ENCODE results near the gene KIF1C. TPM values are rescaled to one million over a fixed set of nuclear protein-coding genes. Genes with fewer than 3 reads are reported as not detected.

KIF1C gene
- total and polyA plus RNA-seq, 5 donors: 406 to 727 (median 546) TPM

DNA sequence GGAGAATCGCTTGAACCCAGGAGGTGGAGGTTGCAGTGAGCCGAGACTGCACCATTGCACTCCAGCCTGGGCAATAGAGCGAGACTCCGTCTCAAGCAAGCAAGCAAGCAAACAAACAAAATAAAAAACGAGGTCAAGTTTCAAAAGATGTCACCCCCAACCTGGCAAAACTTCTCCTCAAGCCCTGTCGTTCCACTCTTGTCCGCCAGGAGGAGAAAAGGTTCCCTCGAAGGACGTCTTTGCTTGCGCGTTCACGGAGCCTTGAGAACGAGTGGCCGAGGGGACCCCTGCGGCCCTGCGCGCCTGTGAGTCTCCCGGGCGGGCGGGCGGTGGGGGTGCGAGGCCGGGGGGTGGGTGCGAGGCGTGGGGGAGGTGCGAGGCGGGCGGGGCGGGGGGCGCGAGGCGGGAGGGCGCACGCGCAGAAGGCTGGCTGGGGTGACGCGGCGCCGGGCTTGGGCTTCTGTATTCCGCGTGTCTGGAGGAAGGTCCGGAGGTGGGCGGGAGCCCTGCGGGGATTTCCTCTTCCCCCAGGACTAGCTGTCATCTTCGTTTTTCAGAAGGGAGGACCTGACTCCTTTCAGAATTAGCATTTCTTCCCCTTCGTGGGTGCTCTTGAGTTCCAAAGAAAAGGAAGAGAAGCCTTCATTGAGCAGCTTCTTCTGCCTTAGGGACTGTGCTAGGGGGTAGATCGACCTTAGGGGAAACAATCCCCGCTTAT lies 33.8 kb downstream of the KIF1C start:
- intact Hi-C loops (cut with DNase I): no loop called here
- peak; percentile 81 to 92 (median 92) for DNase-seq
- H3K9me3 ChIP-seq (ENCODE audit: control insufficient read depth, low read length): no peaks in the 10 kb centered on the region
- WGBS: 4% methylated on average over 48 of the region's 48 CpGs
- no peaks in the 10 kb centered on the region for H3K4me1 ChIP-seq (ENCODE audit: control insufficient read depth, insufficient read depth, low read length)
- peak overlapping the region; percentile 77 for H3K4me3 ChIP-seq (ENCODE audit: low read length)
- H3K27me3 ChIP-seq (ENCODE audit: control insufficient read depth, insufficient read depth): no peaks in the 10 kb centered on the region
- no peak overlapping the region for H3K27ac ChIP-seq (ENCODE audit: low read length)
- ATAC-seq: peak; percentile 69 to 71

DNA sequence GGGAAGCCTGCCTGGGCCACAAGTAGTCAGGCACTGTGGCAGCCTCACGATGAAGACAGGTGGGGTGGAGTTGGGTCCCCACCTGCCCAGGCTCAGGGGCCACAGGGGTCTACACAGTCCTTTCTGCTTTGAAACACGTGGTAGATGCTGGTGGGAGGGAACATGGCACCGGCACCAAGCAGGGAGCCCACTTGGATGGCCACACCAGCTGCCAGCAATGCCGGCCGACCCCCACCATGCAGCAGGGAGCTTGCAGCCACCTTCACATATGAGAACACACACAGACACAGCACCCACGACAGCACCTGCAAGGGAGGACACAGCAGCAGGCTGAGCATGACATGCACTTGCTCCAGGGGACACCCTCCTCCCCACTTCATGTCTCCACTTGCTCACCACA lies 35.1 kb downstream of the KIF1C start:
- peak in 1 of 3 donors; percentile 49 for DNase-seq
- no peak for ATAC-seq
- intact Hi-C loops (cut with DNase I): no loop called here
- H3K4me1 ChIP-seq (ENCODE audit: control insufficient read depth, insufficient read depth, low read length): no peaks in the 10 kb centered on the region
- H3K4me3 ChIP-seq (ENCODE audit: low read length): no peak overlapping the region
- H3K9me3 ChIP-seq (ENCODE audit: control insufficient read depth, low read length): no peaks in the 10 kb centered on the region
- H3K27ac ChIP-seq (ENCODE audit: low read length): no peak overlapping the region
- H3K27me3 ChIP-seq (ENCODE audit: control insufficient read depth, insufficient read depth): no peaks in the 10 kb centered on the region
- WGBS: 88% methylated on average over 6 of the region's 6 CpGs

DNA sequence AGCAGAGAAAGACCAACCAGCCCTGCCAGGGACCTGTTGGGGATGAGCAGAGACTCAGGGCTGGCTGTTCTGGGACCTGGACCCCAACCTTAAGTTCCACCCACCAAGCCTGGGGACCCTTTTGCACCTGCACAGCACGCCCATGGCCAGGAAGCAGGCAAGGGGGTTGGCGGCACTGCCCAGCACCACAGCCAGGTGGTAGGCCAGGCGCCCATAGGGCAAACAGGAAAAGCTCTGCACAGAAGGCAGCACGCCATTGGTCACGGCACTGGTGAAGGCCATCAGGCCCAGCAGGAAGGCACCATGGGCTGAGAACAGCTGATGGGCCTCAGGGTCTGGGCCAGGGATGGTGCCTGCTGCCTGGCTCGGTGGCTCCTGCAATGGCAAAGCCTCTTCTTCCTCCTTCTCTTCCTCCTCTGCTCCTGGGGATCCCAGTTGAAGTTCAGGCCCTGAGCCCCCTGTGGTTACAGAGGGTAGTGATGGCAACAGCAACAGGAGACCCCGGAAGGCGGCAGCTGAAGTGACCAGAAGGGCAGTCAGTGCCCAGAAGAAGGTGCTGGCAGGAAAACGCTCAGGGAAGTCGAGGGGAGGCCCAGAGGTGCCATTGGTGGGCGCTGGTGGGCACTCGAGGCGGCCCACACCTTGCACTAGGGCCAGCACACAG lies 35.7 kb downstream of the KIF1C start:
- no peak overlapping the region for H3K4me3 ChIP-seq (ENCODE audit: low read length)
- 80% methylated on average over 13 of the region's 13 CpGs for WGBS
- DNase-seq: peak in 1 of 3 donors; percentile 58
- intact Hi-C loops (cut with DNase I): no loop called here
- ATAC-seq: peak in 1 of 2 donors; percentile 3
- H3K27me3 ChIP-seq (ENCODE audit: control insufficient read depth, insufficient read depth): no peaks in the 10 kb centered on the region
- no peaks in the 10 kb centered on the region for H3K4me1 ChIP-seq (ENCODE audit: control insufficient read depth, insufficient read depth, low read length)
- no peaks in the 10 kb centered on the region for H3K9me3 ChIP-seq (ENCODE audit: control insufficient read depth, low read length)
- H3K27ac ChIP-seq (ENCODE audit: low read length): no peak overlapping the region

DNA sequence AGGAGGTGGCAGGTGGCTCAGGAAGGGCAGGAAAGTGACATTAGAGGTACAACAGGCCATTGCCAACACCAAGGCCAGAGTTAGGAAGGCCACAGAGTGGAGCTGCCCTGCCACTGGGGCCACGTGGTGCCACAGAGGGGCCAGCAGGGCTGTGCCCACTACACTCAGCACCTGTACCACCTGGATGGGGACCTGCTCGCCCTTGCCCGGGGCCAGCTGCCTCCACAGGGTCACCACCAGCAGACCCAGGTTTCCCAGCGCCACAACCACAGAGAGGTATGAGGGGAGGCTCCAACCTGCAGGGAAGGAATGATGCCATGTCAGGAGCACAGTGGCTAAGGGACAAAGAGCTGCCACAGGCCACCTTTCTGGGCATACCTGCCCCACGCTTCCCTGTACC lies 36.3 kb downstream of the KIF1C start:
- intact Hi-C loops (cut with DNase I): no loop called here
- H3K4me1 ChIP-seq (ENCODE audit: control insufficient read depth, insufficient read depth, low read length): no peaks in the 10 kb centered on the region
- ATAC-seq (peak in 1 of 2 donors; percentile 11), DNase-seq (peak in 1 of 3 donors; percentile 40)
- 89% methylated on average over 5 of the region's 5 CpGs for WGBS
- no peaks in the 10 kb centered on the region for H3K27me3 ChIP-seq (ENCODE audit: control insufficient read depth, insufficient read depth)
- H3K4me3 ChIP-seq (ENCODE audit: low read length): no peak overlapping the region
- H3K27ac ChIP-seq (ENCODE audit: low read length): no peak overlapping the region
- H3K9me3 ChIP-seq (ENCODE audit: control insufficient read depth, low read length): no peaks in the 10 kb centered on the region

DNA sequence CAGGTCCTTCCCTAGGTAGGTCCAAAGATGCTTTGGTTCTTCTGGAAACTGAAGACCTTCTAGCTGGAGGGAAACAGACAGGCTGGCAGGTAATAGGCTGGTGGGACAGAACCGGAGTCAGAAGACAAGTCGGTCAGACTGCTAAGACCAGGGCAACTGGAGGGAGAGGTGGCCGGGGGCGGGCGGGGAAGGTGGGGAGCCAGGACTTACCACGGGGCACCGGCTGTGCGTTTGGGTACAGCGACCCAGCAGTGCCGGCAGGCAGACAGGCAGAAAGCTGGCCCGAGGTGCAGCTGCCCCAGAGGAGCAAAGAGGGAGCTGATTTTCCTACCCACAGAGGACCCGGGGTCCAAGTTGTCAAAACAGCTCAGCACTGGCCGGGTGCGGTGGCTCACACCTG lies 36.9 kb downstream of the KIF1C start:
- intact Hi-C loops (cut with DNase I): no loop called here
- ATAC-seq (peak in 1 of 2 donors; percentile 2), DNase-seq (peak in 1 of 3 donors; percentile 35)
- no peak overlapping the region for H3K4me3 ChIP-seq (ENCODE audit: low read length)
- H3K9me3 ChIP-seq (ENCODE audit: control insufficient read depth, low read length): no peaks in the 10 kb centered on the region
- no peaks in the 10 kb centered on the region for H3K27me3 ChIP-seq (ENCODE audit: control insufficient read depth, insufficient read depth)
- no peaks in the 10 kb centered on the region for H3K4me1 ChIP-seq (ENCODE audit: control insufficient read depth, insufficient read depth, low read length)
- 84% methylated on average over 14 of the region's 14 CpGs for WGBS
- H3K27ac ChIP-seq (ENCODE audit: low read length): no peak overlapping the region

DNA sequence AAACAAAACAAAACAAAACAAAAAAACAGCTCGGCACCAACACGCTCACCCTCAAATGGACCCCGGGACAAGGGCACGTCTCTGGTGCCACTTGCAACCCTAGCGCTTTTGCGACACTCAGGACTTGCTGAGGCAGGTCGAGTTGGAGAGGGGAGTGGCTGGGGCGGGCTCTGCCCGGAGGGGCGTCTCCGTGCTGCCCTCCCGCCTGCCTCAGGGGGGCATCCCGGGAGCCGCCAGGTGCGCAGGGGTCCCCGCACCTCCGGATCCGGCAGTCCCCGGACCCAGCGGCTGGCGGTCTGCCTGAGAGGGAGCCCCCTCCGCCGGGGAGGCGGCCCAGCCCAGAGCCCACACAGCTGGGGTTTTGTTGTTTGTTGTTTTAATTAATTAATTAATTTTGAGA lies 37.6 kb downstream of the KIF1C start, which contains the start of gene SLC52A1:
Gene SLC52A1, minus strand, starts transcription at position 112 of the 400 bp plus-strand sequence. CDS start 820 bp downstream, outside the sequence.
- ATAC-seq (peak in 1 of 2 donors; percentile 14), DNase-seq (peak in 1 of 3 donors; percentile 55)
- WGBS: 10% methylated on average over 24 of the region's 24 CpGs
- intact Hi-C loops (cut with DNase I): no loop called here
- Histone ChIP-seq H3K4me3 (ENCODE audit: low read length) (no peak within 1 kb of the TSS), H3K27me3 (ENCODE audit: control insufficient read depth, insufficient read depth) (no peaks in the 10 kb centered on the region), H3K9me3 (ENCODE audit: control insufficient read depth, low read length) (no peaks in the 10 kb centered on the region), H3K27ac (ENCODE audit: low read length) (no peak within 1 kb of the TSS), H3K4me1 (ENCODE audit: control insufficient read depth, insufficient read depth, low read length) (no peaks in the 10 kb centered on the region)

DNA sequence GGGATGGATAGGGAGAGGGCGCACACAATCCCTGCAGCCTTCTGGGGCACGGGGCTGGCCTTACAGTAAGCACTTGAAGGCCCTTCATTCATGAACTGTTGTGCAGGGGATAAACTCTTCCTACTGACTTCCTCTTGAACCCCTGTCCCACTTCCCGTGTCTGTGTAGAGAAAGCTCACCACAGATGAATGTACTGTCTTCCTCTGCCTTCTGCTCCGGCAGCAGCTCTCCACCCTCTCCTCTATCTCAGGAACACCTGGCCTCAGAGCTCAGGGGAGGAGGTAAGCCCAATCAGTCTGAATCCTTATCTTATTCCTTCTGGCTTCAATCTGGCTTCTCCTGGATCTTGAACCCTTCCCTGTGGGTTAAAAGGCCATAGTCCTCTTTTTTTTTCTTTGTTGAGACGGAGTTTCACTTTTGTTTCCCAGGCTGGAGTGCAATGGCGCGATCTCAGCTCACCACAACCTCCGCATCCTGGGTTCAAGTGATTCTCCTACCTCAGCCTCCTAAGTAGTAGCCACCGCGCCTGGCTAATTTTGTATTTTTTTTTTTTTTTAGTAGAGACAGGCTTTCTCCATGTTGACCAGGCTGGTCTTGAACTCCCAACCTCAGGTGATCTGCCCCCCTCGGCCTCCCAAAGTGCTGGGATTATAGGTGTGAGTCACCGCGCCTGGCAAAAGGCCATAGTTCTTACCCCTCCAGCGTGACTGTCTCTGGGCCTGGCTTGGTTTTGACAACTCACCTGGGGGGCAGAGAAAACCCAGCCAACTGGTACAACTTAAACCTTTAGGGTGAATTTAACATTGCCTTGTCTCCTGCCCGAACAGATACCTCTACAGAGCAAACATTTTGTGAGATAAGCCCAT lies 44.6 kb downstream of the KIF1C start:
- 85% methylated on average over 15 of the region's 15 CpGs for WGBS
- no peaks in the 10 kb centered on the region for H3K9me3 ChIP-seq (ENCODE audit: control insufficient read depth, low read length)
- no peak overlapping the region for H3K4me3 ChIP-seq (ENCODE audit: low read length)
- H3K27me3 ChIP-seq (ENCODE audit: control insufficient read depth, insufficient read depth): no peaks in the 10 kb centered on the region
- DNase-seq (no peak), ATAC-seq (no peak)
- no peaks in the 10 kb centered on the region for H3K4me1 ChIP-seq (ENCODE audit: control insufficient read depth, insufficient read depth, low read length)
- H3K27ac ChIP-seq (ENCODE audit: low read length): no peak overlapping the region
- intact Hi-C loops (cut with DNase I): no loop called here

DNA sequence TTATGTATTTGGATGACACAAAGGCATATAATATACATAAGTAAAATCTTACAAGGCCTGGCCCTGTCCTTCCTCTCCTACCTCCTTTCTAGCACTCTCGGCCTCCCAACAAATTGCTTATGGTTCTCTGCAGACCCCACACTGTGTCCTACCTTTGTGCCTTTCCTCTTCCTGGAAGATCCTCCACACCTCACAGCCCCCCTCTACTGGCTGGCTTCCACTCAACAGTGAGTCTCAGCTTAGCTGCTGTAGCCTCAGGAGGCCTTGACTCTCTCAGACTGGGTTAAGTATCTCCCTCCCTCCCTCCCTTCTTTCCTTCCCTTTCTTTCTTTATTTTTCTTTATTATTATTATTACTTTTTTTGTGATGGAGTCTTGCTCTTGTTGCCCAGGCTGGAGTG lies 45.8 kb downstream of the KIF1C start:
- no peak overlapping the region for H3K4me3 ChIP-seq (ENCODE audit: low read length)
- DNase-seq (no peak), ATAC-seq (no peak)
- intact Hi-C loops (cut with DNase I): no loop called here
- no peaks in the 10 kb centered on the region for H3K27me3 ChIP-seq (ENCODE audit: control insufficient read depth, insufficient read depth)
- 95% methylated on average over 1 of the region's 1 CpG for WGBS
- no peak overlapping the region for H3K27ac ChIP-seq (ENCODE audit: low read length)
- no peaks in the 10 kb centered on the region for H3K9me3 ChIP-seq (ENCODE audit: control insufficient read depth, low read length)
- no peaks in the 10 kb centered on the region for H3K4me1 ChIP-seq (ENCODE audit: control insufficient read depth, insufficient read depth, low read length)

DNA sequence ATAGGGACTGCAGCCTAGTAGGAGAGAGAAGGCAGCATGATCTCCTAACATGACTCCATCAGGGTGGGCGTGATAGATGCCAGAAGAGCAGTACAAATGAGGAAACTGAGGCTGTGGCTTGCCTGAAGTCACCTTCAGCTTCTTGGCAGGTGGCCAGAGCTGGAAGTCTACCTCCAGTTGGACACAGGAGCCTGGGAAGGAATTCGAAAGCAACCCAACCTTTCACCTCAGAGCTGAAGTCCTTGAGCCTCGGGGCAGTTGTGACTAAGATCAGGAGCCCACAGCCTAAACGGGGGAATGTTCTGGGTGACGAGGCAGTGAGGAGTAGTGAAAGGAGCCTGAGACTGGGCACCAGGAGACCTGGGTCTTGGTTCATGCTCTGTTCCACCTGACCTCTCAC lies 46.9 kb downstream of the KIF1C start:
- 91% methylated on average over 5 of the region's 5 CpGs for WGBS
- Histone ChIP-seq H3K4me1 (ENCODE audit: control insufficient read depth, insufficient read depth, low read length) (peaks cover 2% of the 10 kb centered on the region), H3K27ac (ENCODE audit: low read length) (no peak overlapping the region), H3K4me3 (ENCODE audit: low read length) (no peak overlapping the region), H3K27me3 (ENCODE audit: control insufficient read depth, insufficient read depth) (no peaks in the 10 kb centered on the region), H3K9me3 (ENCODE audit: control insufficient read depth, low read length) (no peaks in the 10 kb centered on the region)
- ATAC-seq: no peak
- DNase-seq: no peak
- intact Hi-C loops (cut with DNase I): no loop called here

DNA sequence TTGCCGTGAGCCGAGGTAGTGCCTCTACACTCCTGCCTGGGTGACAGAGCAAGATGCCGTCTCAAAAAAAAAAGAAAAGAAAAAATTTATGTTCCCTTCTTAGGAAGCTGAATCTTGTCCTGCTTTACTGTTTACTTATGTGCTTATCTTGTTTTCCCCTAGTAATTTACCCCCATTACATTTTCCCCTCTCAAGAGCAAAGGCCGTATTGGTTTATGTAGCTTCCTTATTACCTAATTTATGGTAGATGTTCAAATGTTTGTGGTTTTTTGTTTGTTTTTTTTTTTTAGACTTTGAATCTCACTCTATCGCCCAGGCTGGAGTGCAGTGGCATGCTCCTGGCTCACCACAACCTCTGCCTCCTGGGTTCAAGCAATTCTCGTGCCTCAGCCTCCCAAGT lies 47.7 kb downstream of the KIF1C start:
- intact Hi-C loops (cut with DNase I): no loop called here
- ATAC-seq: no peak
- H3K27me3 ChIP-seq (ENCODE audit: control insufficient read depth, insufficient read depth): no peaks in the 10 kb centered on the region
- no peak overlapping the region for H3K4me3 ChIP-seq (ENCODE audit: low read length)
- DNase-seq: no peak
- peaks cover 2% of the 10 kb centered on the region for H3K4me1 ChIP-seq (ENCODE audit: control insufficient read depth, insufficient read depth, low read length)
- no peaks in the 10 kb centered on the region for H3K9me3 ChIP-seq (ENCODE audit: control insufficient read depth, low read length)
- WGBS: 91% methylated on average over 6 of the region's 6 CpGs
- no peak overlapping the region for H3K27ac ChIP-seq (ENCODE audit: low read length)

DNA sequence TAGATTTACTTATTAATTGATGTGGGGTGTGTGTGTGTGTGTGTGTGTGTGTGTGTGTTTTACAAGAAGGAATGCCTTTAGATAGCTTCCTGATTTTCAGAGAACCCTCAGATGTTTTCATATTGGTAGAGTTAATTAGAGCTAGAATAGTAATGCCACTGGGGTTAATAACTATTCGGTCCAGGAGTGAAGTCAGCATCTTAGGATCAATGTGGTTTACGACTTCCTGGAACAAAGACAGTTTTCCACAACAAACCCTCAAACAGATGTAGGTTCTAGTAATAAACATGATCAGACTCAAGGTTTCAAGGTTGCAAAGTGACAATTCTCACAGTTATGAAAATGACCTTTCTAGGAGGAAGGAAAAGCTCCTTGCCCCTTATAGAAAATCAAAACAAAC lies 49.7 kb downstream of the KIF1C start:
- WGBS: 50% methylated on average over 2 of the region's 2 CpGs
- Histone ChIP-seq H3K27ac (ENCODE audit: low read length) (no peak overlapping the region), H3K4me1 (ENCODE audit: control insufficient read depth, insufficient read depth, low read length) (peaks cover 2% of the 10 kb centered on the region), H3K27me3 (ENCODE audit: control insufficient read depth, insufficient read depth) (no peaks in the 10 kb centered on the region), H3K9me3 (ENCODE audit: control insufficient read depth, low read length) (no peaks in the 10 kb centered on the region), H3K4me3 (ENCODE audit: low read length) (no peak overlapping the region)
- ATAC-seq (no peak), DNase-seq (no peak)
- intact Hi-C loops (cut with DNase I): no loop called here
